Heart left ventricle (tissue), 13 donors: ENCODE results near the gene FOXP1.

Experiments
- CTCF ChIP-seq, 12 donors: fragments of 200-600 bp; sonication (generic) in 4 of 12; IDR thresholded peaks; one replicate each; pipeline versions ENCODE4 v1.5.0 to v1.8.0; 2018 to 2022; ENCODE audit warnings: antibody characterized with exemption in 12 of 12, mild to moderate bottlenecking in 5 of 12
- POLR2A ChIP-seq, 2 donors: fragments of 450-650 bp; IDR thresholded peaks; one replicate each; pipeline ENCODE4 v1.6.1; 2017; ENCODE audit warnings: antibody characterized with exemption in 2 of 2, mild to moderate bottlenecking in 2 of 2, moderate library complexity in 2 of 2
- donor health status: ischemic (EF 13 %, LVEDD 7.1; RV severe dilation, severe dysfunction).
- donor health status: DM: no; HTN: yes; CAD: no.
- donor health status: DM: no; HTN: no; CAD: no.
- donor health status: ischemic (EF 25% LVEDD 6.9; RV normal size, moderate dysfunction).
- donor health status: ischemic (EF 25% LVEDD 5.7; RV mildly dilated, moderate dysfunction).
- donor health status: ischemic (EF 35%, LVEDD 5.7; RV mildly dilated, moderate dysfunction).
- donor health status: nonischemic (EF 11% LVEDD 7.7; RV severe dilation, severe dysfunction).
- donor health status: DM: yes; HTN: yes; CAD: no.
- donor health status: PGD.
- donor health status: ischemic (EF 29% LVEDD 5.4; RV normal size, mild dysfunction).
- donor health status: nonischemic (EF 23%, LVEDD 6.1; RV moderate dilation, normal function).

GRCh38 chr3:71384388-71384787, 199.1 kb downstream of the FOXP1 start:
- no peak for TF ChIP-seq CTCF (IDR thresholded peaks at IDR 0.05)
- TF ChIP-seq POLR2A (IDR thresholded peaks at IDR 0.05) = no peak
